ENCODE results near the gene SLC2A13.

SLC2A13 gene

GRCh38 chr12:40015345-40015744, 90.5 kb downstream of the SLC2A13 start:
- TF ChIP-seq, protein P1, sequence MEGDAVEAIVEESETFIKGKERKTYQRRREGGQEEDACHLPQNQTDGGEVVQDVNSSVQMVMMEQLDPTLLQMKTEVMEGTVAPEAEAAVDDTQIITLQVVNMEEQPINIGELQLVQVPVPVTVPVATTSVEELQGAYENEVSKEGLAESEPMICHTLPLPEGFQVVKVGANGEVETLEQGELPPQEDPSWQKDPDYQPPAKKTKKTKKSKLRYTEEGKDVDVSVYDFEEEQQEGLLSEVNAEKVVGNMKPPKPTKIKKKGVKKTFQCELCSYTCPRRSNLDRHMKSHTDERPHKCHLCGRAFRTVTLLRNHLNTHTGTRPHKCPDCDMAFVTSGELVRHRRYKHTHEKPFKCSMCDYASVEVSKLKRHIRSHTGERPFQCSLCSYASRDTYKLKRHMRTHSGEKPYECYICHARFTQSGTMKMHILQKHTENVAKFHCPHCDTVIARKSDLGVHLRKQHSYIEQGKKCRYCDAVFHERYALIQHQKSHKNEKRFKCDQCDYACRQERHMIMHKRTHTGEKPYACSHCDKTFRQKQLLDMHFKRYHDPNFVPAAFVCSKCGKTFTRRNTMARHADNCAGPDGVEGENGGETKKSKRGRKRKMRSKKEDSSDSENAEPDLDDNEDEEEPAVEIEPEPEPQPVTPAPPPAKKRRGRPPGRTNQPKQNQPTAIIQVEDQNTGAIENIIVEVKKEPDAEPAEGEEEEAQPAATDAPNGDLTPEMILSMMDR (IDR thresholded peaks at IDR 0.05; ENCODE audit: extremely low read depth, insufficient read depth, missing control alignments) = no peak
- DNase-seq (ENCODE audit: low spot score) = no peak
- in situ Hi-C loops (cut with MboI; ENCODE audit: low pct_unique_long_range_greater_than_20kb, low sequenced_read_pairs, unreplicated experiment) = loop anchor here (25.0 kb wide), 2 partner anchors 97 to 297 kb away; partner anchors contain the start of gene SLC2A13

GRCh38 chr12:40013847-40014246, 92.0 kb downstream of the SLC2A13 start:
- in situ Hi-C loops (cut with MboI; ENCODE audit: low pct_unique_long_range_greater_than_20kb, low sequenced_read_pairs, unreplicated experiment) = loop anchor here (25.0 kb wide), 2 partner anchors 98 to 298 kb away; partner anchors contain the start of gene SLC2A13
- DNase-seq (ENCODE audit: low spot score) = no peak
- TF ChIP-seq, protein P1 (IDR thresholded peaks at IDR 0.05; ENCODE audit: extremely low read depth, insufficient read depth, missing control alignments) = no peak

- in situ Hi-C loops (cut with MboI; ENCODE audit: low pct_unique_long_range_greater_than_20kb, low sequenced_read_pairs, unreplicated experiment) = loop anchor here (25.0 kb wide), 2 partner anchors 99 to 299 kb away; partner anchors contain the start of gene SLC2A13
- no peak for DNase-seq (ENCODE audit: low spot score)
- TF ChIP-seq, protein P1 (IDR thresholded peaks at IDR 0.05; ENCODE audit: extremely low read depth, insufficient read depth, missing control alignments) = no peak
Measured at GRCh38 chr12:40013292-40013691, 92.6 kb downstream of the SLC2A13 start.

DNA sequence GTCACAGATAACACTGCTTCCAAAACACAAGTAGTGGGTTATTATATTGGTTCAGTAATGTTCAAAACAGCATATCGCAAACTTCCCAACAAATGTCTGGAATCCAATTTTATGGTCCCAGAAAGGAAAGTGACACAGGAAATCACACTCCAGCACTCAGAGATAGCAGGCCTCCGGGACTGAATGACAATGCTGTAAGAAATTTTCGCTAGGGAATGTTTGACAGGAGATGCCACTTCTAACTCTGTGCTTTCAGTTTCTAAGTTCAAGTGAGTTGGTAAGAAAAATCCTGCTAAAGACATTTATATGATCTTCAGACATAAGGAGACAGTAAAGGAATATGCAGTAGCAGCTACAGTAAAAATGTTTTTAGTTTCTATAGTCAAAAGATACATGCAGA, 93.2 kb downstream of the SLC2A13 start:
- TF ChIP-seq, protein P1 (IDR thresholded peaks at IDR 0.05; ENCODE audit: extremely low read depth, insufficient read depth, missing control alignments) = no peak
- in situ Hi-C loops (cut with MboI; ENCODE audit: low pct_unique_long_range_greater_than_20kb, low sequenced_read_pairs, unreplicated experiment) = loop anchor here (25.0 kb wide), 2 partner anchors 100 to 300 kb away; partner anchors contain the start of gene SLC2A13
- DNase-seq (ENCODE audit: low spot score) = no peak

- TF ChIP-seq, protein P1 (IDR thresholded peaks at IDR 0.05; ENCODE audit: extremely low read depth, insufficient read depth, missing control alignments) = no peak
- in situ Hi-C loops (cut with MboI; ENCODE audit: low pct_unique_long_range_greater_than_20kb, low sequenced_read_pairs, unreplicated experiment) = loop anchor here (25.0 kb wide), 2 partner anchors 101 to 301 kb away; partner anchors contain the start of gene SLC2A13
- no peak for DNase-seq (ENCODE audit: low spot score)
Measured at GRCh38 chr12:40011775-40012129, 94.1 kb downstream of the SLC2A13 start.

- TF ChIP-seq, protein P1 (IDR thresholded peaks at IDR 0.05; ENCODE audit: extremely low read depth, insufficient read depth, missing control alignments) = peak; percentile 86
- DNase-seq (ENCODE audit: low spot score) = peak; percentile 44
- in situ Hi-C loops (cut with MboI; ENCODE audit: low pct_unique_long_range_greater_than_20kb, low sequenced_read_pairs, unreplicated experiment) = loop anchor here (25.0 kb wide), 2 partner anchors 101 to 301 kb away; partner anchors contain the start of gene SLC2A13
Measured at GRCh38 chr12:40010899-40011774, 94.7 kb downstream of the SLC2A13 start.
